Naive thymus-derived CD4-positive, alpha-beta T cell (primary cell): Measurements from ENCODE around the gene UBE3B. TPM values are rescaled to one million over a fixed set of nuclear protein-coding genes. Genes with fewer than 3 reads are reported as not detected.

Source experiments
- ATAC-seq: fragments of 150-1000 bp; cut with Tn5 transposase; 2 replicates; pipeline ENCODE4 v1.10.0; 2021; ENCODE audit warnings: mild to moderate bottlenecking, moderate library complexity
- CTCF ChIA-PET: fragments of 350-600 bp; sonication (Branson Sonifier 250); formaldehyde crosslinking; loops from one replicate; lab custom pipeline; 2021; ENCODE audit warnings: antibody characterized with exemption; lab: Charles Lee
- POLR2A ChIA-PET: fragments of 350-600 bp; sonication (Branson Sonifier 250); formaldehyde crosslinking; loops from one replicate; lab custom pipeline; 2021; ENCODE audit warnings: antibody characterized with exemption, inconsistent platforms; lab: Charles Lee
- DNase-seq, 9 donors: peaks; one replicate each; pipeline versions ENCODE4 v3.0.0 to v3.0.0-alpha.2; 2020 to 2022; ENCODE audit warnings: mixed read lengths in 1 of 9
- H3K27ac ChIP-seq: one replicate; pipeline ENCODE4 v1.7.0; 2013; ENCODE audit warnings: mild to moderate bottlenecking, low read depth, low read length, moderate library complexity
- H3K27me3 ChIP-seq, 2 donors: one replicate each; pipeline ENCODE4 v1.7.0; 2013; ENCODE audit warnings: low read length in 2 of 2, mild to moderate bottlenecking in 2 of 2, moderate library complexity in 2 of 2; ENCODE audit not compliant: control insufficient read depth in 2 of 2, insufficient read depth in 2 of 2
- H3K36me3 ChIP-seq, 3 experiments: 1 replicate in 2 of 3; 2 replicates in 1 of 3; pipeline ENCODE4 v1.7.0; 2013; ENCODE audit warnings: low read length in 3 of 3, mild to moderate bottlenecking in 3 of 3, moderate library complexity in 1 of 3; ENCODE audit not compliant: insufficient read depth in 3 of 3, control insufficient read depth in 2 of 3
- H3K4me1 ChIP-seq, 2 donors: one replicate each; pipeline ENCODE4 v1.7.0; 2013; ENCODE audit warnings: low read length in 2 of 2, mild to moderate bottlenecking in 2 of 2, moderate library complexity in 1 of 2; ENCODE audit not compliant: control insufficient read depth in 2 of 2, insufficient read depth in 2 of 2
- H3K4me3 ChIP-seq: 2 replicates; pipeline ENCODE4 v1.7.0; 2013; ENCODE audit warnings: mild to moderate bottlenecking, low read length
- H3K9me3 ChIP-seq, 3 experiments: 1 replicate in 2 of 3; 2 replicates in 1 of 3; pipeline ENCODE4 v1.7.0; 2013; ENCODE audit warnings: low read length in 3 of 3; ENCODE audit not compliant: control insufficient read depth in 2 of 3
- H3K27ac Mint-ChIP-seq, 9 donors: one replicate each; pipeline ENCODE4 v1.8.0; 2020 to 2022; ENCODE audit warnings: mixed read lengths in 9 of 9, mild to moderate bottlenecking in 8 of 9, moderate library complexity in 5 of 9, inconsistent platforms in 2 of 9
- H3K27me3 Mint-ChIP-seq, 5 donors: one replicate each; pipeline ENCODE4 v1.8.0; 2021 to 2022; ENCODE audit warnings: mixed read lengths in 5 of 5, mild to moderate bottlenecking in 1 of 5
- H3K36me3 Mint-ChIP-seq, 5 donors: one replicate each; pipeline ENCODE4 v1.8.0; 2020 to 2022; ENCODE audit warnings: mixed read lengths in 5 of 5, mild to moderate bottlenecking in 3 of 5, inconsistent platforms in 1 of 5
- H3K4me1 Mint-ChIP-seq, 7 donors: one replicate each; pipeline ENCODE4 v1.8.0; 2020 to 2022; ENCODE audit warnings: mixed read lengths in 7 of 7, mild to moderate bottlenecking in 3 of 7, inconsistent platforms in 1 of 7
- H3K4me3 Mint-ChIP-seq, 10 donors: one replicate each; pipeline ENCODE4 v1.8.0; 2020 to 2022; ENCODE audit warnings: mild to moderate bottlenecking in 10 of 10, mixed read lengths in 10 of 10, moderate library complexity in 6 of 10, inconsistent platforms in 2 of 10
- H3K9me3 Mint-ChIP-seq, 11 donors: one replicate each; pipeline ENCODE4 v1.8.0; 2020 to 2022; ENCODE audit warnings: mixed read lengths in 11 of 11, mild to moderate bottlenecking in 4 of 11, inconsistent platforms in 1 of 11, moderate library complexity in 1 of 11
- intact Hi-C, 2 donors: fragments of 100-400 bp; cut with micrococcal nuclease; formaldehyde crosslinking; loops; one replicate each; pipeline ENCODE4 v1.15.1; 2023
- polyA plus RNA-seq, 2 donors: library from polyadenylated mRNA; unstranded; fragments of 300-500 nt; fragmentation: Illumina TruSeq; gene quantifications; one replicate each; pipeline ENCODE4 v1.2.3, GENCODE V29; 2021
- total RNA-seq, 6 experiments: library from RNA in 5 of 6; stranded (reverse) in 5 of 6; gene quantifications; 1 replicate in 5 of 6; 2 replicates in 1 of 6; pipeline ENCODE4 v1.2.3 and lab custom pipeline; 2021 to 2026

Gene UBE3B
- total and polyA plus RNA-seq, 7 experiments from 2014 or later: 20.2 to 62.8 (median 34.9) TPM

DNA sequence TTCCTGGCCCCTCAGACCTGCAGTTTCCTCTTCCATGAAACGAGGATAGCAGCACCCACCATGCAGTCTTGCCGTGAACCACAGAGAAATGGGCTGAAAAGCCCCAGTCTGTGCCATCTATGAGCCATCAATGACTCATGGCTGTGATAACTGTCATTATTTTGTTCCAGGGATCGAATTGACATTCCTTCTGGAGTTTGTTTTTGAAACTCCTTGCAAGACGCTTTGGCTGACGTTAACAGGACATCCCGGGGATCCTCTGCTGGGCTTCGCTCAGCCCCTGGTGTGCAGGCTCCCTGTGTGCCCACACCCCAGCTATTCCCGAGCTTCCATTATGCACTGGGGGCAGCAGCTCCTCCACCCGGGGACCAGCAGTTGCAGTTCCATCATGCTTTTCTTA is 62.1 kb downstream of the UBE3B start:
- peaks cover 0 to 15% (median 0%) of the 10 kb centered on the region in 3 experiments for H3K36me3 ChIP-seq
- no peak overlapping the region for H3K4me3 ChIP-seq
- H3K9me3 Mint-ChIP-seq: peaks cover 0 to 2% (median 0%) of the 10 kb centered on the region in 11 donors
- no peak overlapping the region for H3K4me3 Mint-ChIP-seq
- no peaks in the 10 kb centered on the region for H3K27me3 Mint-ChIP-seq
- peaks cover 0 to 2% of the 10 kb centered on the region in 2 donors for H3K4me1 ChIP-seq
- ChIA-PET CTCF (no interaction called here), POLR2A (no interaction called here)
- no peak overlapping the region for H3K27ac Mint-ChIP-seq
- ATAC-seq (no peak), DNase-seq (no peak)
- peaks cover 0 to 23% (median 5%) of the 10 kb centered on the region in 5 donors for H3K36me3 Mint-ChIP-seq
- intact Hi-C loops: no loop called here
- no peak overlapping the region for H3K27ac ChIP-seq
- H3K9me3 ChIP-seq: no peaks in the 10 kb centered on the region
- no peaks in the 10 kb centered on the region for H3K27me3 ChIP-seq
- H3K4me1 Mint-ChIP-seq: peaks cover 0 to 6% (median 0%) of the 10 kb centered on the region in 7 donors

GRCh38 chr12:109540526-109541412 is 63.3 kb downstream of the UBE3B start:
- intact Hi-C loops: no loop called here

DNA sequence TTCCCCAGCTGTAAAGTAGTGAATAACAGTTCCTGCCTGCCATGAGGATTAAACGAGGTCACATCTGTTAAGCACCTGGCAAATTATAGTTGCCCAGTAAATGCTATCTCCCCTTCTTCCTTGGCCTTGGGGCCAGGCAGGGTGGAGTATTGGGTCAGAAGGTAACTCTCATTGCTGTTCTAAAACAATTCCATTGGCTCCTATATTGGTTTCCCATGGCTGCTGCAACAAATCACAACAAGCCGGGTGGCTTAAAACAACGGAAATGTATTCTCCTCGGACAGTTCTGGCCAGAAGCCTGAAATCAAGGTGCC is 63.9 kb downstream of the UBE3B start:
- H3K36me3 ChIP-seq: no peaks in the 10 kb centered on the region
- Mint-ChIP-seq H3K27me3 (no peaks in the 10 kb centered on the region), H3K4me1 (peaks cover 0 to 15% (median 6%) of the 10 kb centered on the region in 7 donors), H3K36me3 (peaks cover 0 to 15% (median 0%) of the 10 kb centered on the region in 5 donors), H3K4me3 (no peak overlapping the region), H3K9me3 (no peaks in the 10 kb centered on the region), H3K27ac (no peak overlapping the region)
- H3K9me3 ChIP-seq: no peaks in the 10 kb centered on the region
- no peaks in the 10 kb centered on the region for H3K27me3 ChIP-seq
- CTCF ChIA-PET: interaction anchor here (0.6 kb wide), 1 partner anchor 14 kb away, joined by 3 read pairs; no protein-coding TSS in a partner anchor
- peaks cover 4 to 16% of the 10 kb centered on the region in 2 donors for H3K4me1 ChIP-seq
- intact Hi-C loops: no loop called here
- POLR2A ChIA-PET: no interaction called here
- DNase-seq (no peak), ATAC-seq (no peak)
- no peak overlapping the region for H3K4me3 ChIP-seq
- no peak overlapping the region for H3K27ac ChIP-seq

More at GRCh38 chr12:109540526-109541412, 63.3 kb downstream of the UBE3B start:
- no peaks in the 10 kb centered on the region for H3K9me3 Mint-ChIP-seq
- H3K27me3 Mint-ChIP-seq: no peaks in the 10 kb centered on the region
- no peak overlapping the region for H3K4me3 Mint-ChIP-seq
- H3K4me1 Mint-ChIP-seq: peaks cover 0 to 15% (median 6%) of the 10 kb centered on the region in 7 donors
- H3K27me3 ChIP-seq: no peaks in the 10 kb centered on the region
- peaks cover 0 to 2% (median 0%) of the 10 kb centered on the region in 3 experiments for H3K36me3 ChIP-seq
- ChIA-PET POLR2A (no interaction called here), CTCF (interaction anchor here (0.6 kb wide), 1 partner anchor 14 kb away, joined by 3 read pairs; no protein-coding TSS in a partner anchor)
- H3K27ac ChIP-seq: no peak overlapping the region
- H3K9me3 ChIP-seq: no peaks in the 10 kb centered on the region
- no peak for ATAC-seq
- no peak for DNase-seq
- no peak overlapping the region for H3K4me3 ChIP-seq
- peaks cover 0 to 21% (median 0%) of the 10 kb centered on the region in 5 donors for H3K36me3 Mint-ChIP-seq
- H3K4me1 ChIP-seq: peaks cover 4 to 14% of the 10 kb centered on the region in 2 donors
- no peak overlapping the region for H3K27ac Mint-ChIP-seq

- ATAC-seq: no peak
- POLR2A ChIA-PET: no interaction called here
- intact Hi-C loops: no loop called here
Observed at GRCh38 chr12:109542014-109542413, 64.6 kb downstream of the UBE3B start.

GRCh38 chr12:109542876-109543275 is 65.4 kb downstream of the UBE3B start:
- Histone ChIP-seq H3K4me1 (peaks cover 4 to 16% of the 10 kb centered on the region in 2 donors), H3K27ac (no peak overlapping the region), H3K36me3 (no peaks in the 10 kb centered on the region), H3K4me3 (no peak overlapping the region), H3K27me3 (no peaks in the 10 kb centered on the region), H3K9me3 (no peaks in the 10 kb centered on the region)
- Mint-ChIP-seq H3K36me3 (peaks cover 0 to 15% (median 0%) of the 10 kb centered on the region in 5 donors), H3K27me3 (peaks cover 7 to 13% (median 12%) of the 10 kb centered on the region in 5 donors), H3K27ac (no peak overlapping the region), H3K4me3 (no peak overlapping the region), H3K4me1 (peaks cover 0 to 17% (median 6%) of the 10 kb centered on the region in 7 donors), H3K9me3 (no peaks in the 10 kb centered on the region)
- CTCF ChIA-PET: no interaction called here
- ATAC-seq: no peak
- intact Hi-C loops: no loop called here
- POLR2A ChIA-PET: no interaction called here
- DNase-seq: no peak

More at GRCh38 chr12:109542014-109542413, 64.6 kb downstream of the UBE3B start:
- CTCF ChIA-PET: no interaction called here
- Mint-ChIP-seq H3K36me3 (peaks cover 0 to 15% (median 0%) of the 10 kb centered on the region in 5 donors), H3K27ac (no peak overlapping the region), H3K4me3 (no peak overlapping the region), H3K27me3 (peaks cover 0 to 5% (median 4%) of the 10 kb centered on the region in 5 donors), H3K4me1 (peaks cover 0 to 15% (median 6%) of the 10 kb centered on the region in 7 donors), H3K9me3 (no peaks in the 10 kb centered on the region)
- Histone ChIP-seq H3K4me3 (no peak overlapping the region), H3K9me3 (no peaks in the 10 kb centered on the region), H3K27me3 (no peaks in the 10 kb centered on the region), H3K27ac (no peak overlapping the region), H3K4me1 (peaks cover 4 to 16% of the 10 kb centered on the region in 2 donors), H3K36me3 (no peaks in the 10 kb centered on the region)
- DNase-seq: no peak

- no peaks in the 10 kb centered on the region for H3K27me3 ChIP-seq
- H3K36me3 Mint-ChIP-seq: peaks cover 0 to 10% (median 0%) of the 10 kb centered on the region in 5 donors
- ChIA-PET CTCF (no interaction called here), POLR2A (no interaction called here)
- H3K27me3 Mint-ChIP-seq: peaks cover 13 to 19% (median 15%) of the 10 kb centered on the region in 5 donors
- peak overlapping the region in 1 of 10 donors; percentile 42 for H3K4me3 Mint-ChIP-seq
- no peaks in the 10 kb centered on the region for H3K9me3 ChIP-seq
- no peaks in the 10 kb centered on the region for H3K9me3 Mint-ChIP-seq
- DNase-seq (peak in 1 of 9 donors; percentile 8), ATAC-seq (peak; percentile 74)
- peaks cover 0 to 19% (median 6%) of the 10 kb centered on the region in 7 donors for H3K4me1 Mint-ChIP-seq
- no peak overlapping the region for H3K27ac ChIP-seq
- no peaks in the 10 kb centered on the region for H3K36me3 ChIP-seq
- H3K4me3 ChIP-seq: no peak overlapping the region
- peaks cover 4 to 16% of the 10 kb centered on the region in 2 donors for H3K4me1 ChIP-seq
- H3K27ac Mint-ChIP-seq: peak overlapping the region in 1 of 9 donors; percentile 15
- intact Hi-C loops: no loop called here
Observed at GRCh38 chr12:109544955-109545531, 67.6 kb downstream of the UBE3B start.
